Keratinocyte (primary cell): Measurements from ENCODE around the gene DTD2.

Source experiments
- EZH2 ChIP-seq: IDR thresholded peaks from one replicate; pipeline ENCODE4 v1.6.1; 2012; ENCODE audit warnings: inconsistent platforms, mild to moderate bottlenecking, low read length, moderate library complexity
- TF ChIP-seq, protein P1 (sequence below), 3 experiments: IDR thresholded peaks in 1 of 3; conservative IDR thresholded peaks in 1 of 3; optimal IDR thresholded peaks in 1 of 3; 2 replicates in 2 of 3; 3 replicates in 1 of 3; pipeline versions ENCODE3 to v1.5.1; 2011; ENCODE audit warnings: low read length in 3 of 3, mild to moderate bottlenecking in 3 of 3, moderate library complexity in 2 of 3, control low read depth in 1 of 3, inconsistent platforms in 1 of 3; ENCODE audit not compliant: insufficient read depth in 2 of 3; ENCODE audit errors: extremely low read depth in 1 of 3

DNA sequence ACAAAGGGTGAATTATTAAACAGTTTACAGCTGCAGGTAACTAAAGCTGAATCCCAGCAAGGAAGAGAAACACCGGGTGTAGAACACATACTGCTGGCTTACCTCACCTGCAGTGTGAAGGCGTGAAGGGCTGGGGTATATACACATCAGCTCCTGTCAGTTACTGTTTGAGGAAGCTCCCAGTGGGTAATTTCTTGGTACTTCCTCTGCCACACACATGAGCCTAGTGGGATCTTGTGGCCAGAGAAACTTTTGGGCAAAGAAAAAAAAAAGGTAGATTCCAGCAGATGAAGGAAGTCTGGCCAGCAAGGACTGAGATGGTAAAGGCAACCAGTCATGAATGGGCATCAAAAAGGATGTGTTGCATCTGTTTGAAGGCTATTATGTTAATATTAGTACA is 44.6 kb upstream of the DTD2 start:
- TF ChIP-seq, protein P1, sequence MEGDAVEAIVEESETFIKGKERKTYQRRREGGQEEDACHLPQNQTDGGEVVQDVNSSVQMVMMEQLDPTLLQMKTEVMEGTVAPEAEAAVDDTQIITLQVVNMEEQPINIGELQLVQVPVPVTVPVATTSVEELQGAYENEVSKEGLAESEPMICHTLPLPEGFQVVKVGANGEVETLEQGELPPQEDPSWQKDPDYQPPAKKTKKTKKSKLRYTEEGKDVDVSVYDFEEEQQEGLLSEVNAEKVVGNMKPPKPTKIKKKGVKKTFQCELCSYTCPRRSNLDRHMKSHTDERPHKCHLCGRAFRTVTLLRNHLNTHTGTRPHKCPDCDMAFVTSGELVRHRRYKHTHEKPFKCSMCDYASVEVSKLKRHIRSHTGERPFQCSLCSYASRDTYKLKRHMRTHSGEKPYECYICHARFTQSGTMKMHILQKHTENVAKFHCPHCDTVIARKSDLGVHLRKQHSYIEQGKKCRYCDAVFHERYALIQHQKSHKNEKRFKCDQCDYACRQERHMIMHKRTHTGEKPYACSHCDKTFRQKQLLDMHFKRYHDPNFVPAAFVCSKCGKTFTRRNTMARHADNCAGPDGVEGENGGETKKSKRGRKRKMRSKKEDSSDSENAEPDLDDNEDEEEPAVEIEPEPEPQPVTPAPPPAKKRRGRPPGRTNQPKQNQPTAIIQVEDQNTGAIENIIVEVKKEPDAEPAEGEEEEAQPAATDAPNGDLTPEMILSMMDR (optimal IDR thresholded peaks at IDR 0.05 in 1 of 3, IDR thresholded peaks at IDR 0.05 in 1 of 3, conservative IDR thresholded peaks at IDR 0.05 in 1 of 3; ENCODE audit: extremely low read depth in 1 of 3, insufficient read depth in 2 of 3, low read length in 3 of 3): no peak
- no peak for TF ChIP-seq EZH2
